Loucy (cell line): ENCODE results near the gene ECPAS.

Source experiments
- CTCF ChIP-seq: fragments of 200-600 bp; sonication (generic); conservative IDR thresholded peaks from 2 replicates; pipeline ENCODE4 v1.5.1; 2014; ENCODE audit warnings: mild to moderate bottlenecking, antibody characterized with exemption, low read length
- EZH2phosphoT487 ChIP-seq: fragments of 200-600 bp; IDR thresholded peaks from 2 replicates; pipeline ENCODE4 v1.6.1; 2018; ENCODE audit warnings: antibody characterized with exemption, mild to moderate bottlenecking, moderate library complexity, borderline replicate concordance

DNA sequence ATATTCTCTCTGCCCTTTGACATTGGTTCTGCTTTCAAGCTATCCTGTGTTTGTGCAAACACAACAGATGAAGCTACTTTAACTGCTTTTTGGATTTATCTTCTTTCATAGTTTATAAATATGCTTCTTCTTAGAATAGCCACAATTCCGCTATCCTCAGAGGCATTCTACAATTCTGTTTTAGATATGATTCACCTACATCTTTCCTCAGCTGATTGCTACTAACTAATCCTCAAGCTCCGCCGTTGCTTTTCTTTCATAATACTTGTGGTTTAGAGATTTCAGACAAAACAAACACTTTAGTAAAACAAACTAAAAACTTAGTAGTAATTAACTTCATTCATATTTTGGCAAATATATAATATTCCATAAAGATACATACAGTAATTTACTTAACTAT is 52.5 kb downstream of the ECPAS start:
- no peak for TF ChIP-seq CTCF
- TF ChIP-seq EZH2phosphoT487, result no peak
